22Rv1 (cell line): ENCODE data around the gene ATP1B2.

Source experiments
- ZFX ChIP-seq: fragments of 450-650 bp; IDR thresholded peaks from 2 replicates; pipeline ENCODE4 v1.6.1; 2017; ENCODE audit warnings: antibody characterized with exemption, borderline replicate concordance
- TF ChIP-seq, protein P1 (sequence below): fragments of 450-650 bp; IDR thresholded peaks from 2 replicates; pipeline ENCODE4 v1.5.1; 2017; ENCODE audit warnings: mild to moderate bottlenecking

GRCh38 chr17:7697828-7698588 is 47.3 kb downstream of the ATP1B2 start:
- TF ChIP-seq, protein P1, sequence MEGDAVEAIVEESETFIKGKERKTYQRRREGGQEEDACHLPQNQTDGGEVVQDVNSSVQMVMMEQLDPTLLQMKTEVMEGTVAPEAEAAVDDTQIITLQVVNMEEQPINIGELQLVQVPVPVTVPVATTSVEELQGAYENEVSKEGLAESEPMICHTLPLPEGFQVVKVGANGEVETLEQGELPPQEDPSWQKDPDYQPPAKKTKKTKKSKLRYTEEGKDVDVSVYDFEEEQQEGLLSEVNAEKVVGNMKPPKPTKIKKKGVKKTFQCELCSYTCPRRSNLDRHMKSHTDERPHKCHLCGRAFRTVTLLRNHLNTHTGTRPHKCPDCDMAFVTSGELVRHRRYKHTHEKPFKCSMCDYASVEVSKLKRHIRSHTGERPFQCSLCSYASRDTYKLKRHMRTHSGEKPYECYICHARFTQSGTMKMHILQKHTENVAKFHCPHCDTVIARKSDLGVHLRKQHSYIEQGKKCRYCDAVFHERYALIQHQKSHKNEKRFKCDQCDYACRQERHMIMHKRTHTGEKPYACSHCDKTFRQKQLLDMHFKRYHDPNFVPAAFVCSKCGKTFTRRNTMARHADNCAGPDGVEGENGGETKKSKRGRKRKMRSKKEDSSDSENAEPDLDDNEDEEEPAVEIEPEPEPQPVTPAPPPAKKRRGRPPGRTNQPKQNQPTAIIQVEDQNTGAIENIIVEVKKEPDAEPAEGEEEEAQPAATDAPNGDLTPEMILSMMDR, result no peak
- TF ChIP-seq ZFX, result no peak
